Skin epidermis (tissue), 12 donors: ENCODE results near the gene SEC14L5.

ENCODE experiments used
- H3K27ac ChIP-seq, 21 experiments: fragments of 200-600 bp; sonication (generic) in 11 of 21; one replicate each; pipeline ENCODE4 v1.5.0; 2020; ENCODE audit warnings: mild to moderate bottlenecking in 3 of 21, inconsistent platforms in 2 of 21, moderate library complexity in 2 of 21
- H3K4me3 ChIP-seq, 7 experiments: fragments of 200-600 bp; sonication (generic) in 2 of 7; one replicate each; pipeline ENCODE4 v1.5.0; 2020; ENCODE audit warnings: inconsistent platforms in 2 of 7, mild to moderate bottlenecking in 2 of 7, moderate library complexity in 1 of 7

Gene SEC14L5

GRCh38 chr16:4957720-4958509 is at the start of gene SEC14L5:
Gene SEC14L5 (plus strand): TSS chr16:4958330. CDS start chr16:4959324, 994 bp downstream.
- H3K27ac ChIP-seq, result peak within 1 kb of the TSS in 2 of 21 experiments; percentile 1 to 29
- H3K4me3 ChIP-seq, result peak within 1 kb of the TSS; percentile 21 to 52 (median 30)

- H3K4me3 ChIP-seq, result no peak overlapping the region
- H3K27ac ChIP-seq, result no peak overlapping the region
These were observed 49.2 kb upstream of the SEC14L5 start for GRCh38 chr16:4908854-4909401.

GRCh38 chr16:4909825-4910224 is 48.3 kb upstream of the SEC14L5 start:
- Histone ChIP-seq H3K4me3 (no peak overlapping the region), H3K27ac (no peak overlapping the region)

DNA sequence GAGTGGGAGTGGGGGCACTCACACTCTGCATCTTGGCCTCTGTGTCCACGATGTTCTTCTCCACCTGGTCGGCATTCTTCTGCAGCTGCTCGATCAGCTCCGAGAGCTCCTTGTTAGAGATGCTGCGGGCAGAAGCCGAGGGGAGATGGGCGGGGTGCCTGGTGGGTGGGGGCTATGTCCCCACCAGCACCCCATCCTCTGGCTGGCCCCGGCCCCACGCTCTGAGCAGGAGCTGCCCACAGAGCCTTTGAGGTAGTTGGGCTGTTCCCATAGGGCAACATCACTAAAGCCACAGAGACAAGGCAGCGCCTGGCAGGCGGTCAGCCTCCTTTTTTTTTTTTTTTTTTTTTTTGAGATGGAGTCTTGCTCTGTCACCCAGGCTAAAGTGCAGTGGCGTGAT is 47.3 kb upstream of the SEC14L5 start:
- H3K4me3 ChIP-seq, result no peak overlapping the region
- no peak overlapping the region for H3K27ac ChIP-seq

DNA sequence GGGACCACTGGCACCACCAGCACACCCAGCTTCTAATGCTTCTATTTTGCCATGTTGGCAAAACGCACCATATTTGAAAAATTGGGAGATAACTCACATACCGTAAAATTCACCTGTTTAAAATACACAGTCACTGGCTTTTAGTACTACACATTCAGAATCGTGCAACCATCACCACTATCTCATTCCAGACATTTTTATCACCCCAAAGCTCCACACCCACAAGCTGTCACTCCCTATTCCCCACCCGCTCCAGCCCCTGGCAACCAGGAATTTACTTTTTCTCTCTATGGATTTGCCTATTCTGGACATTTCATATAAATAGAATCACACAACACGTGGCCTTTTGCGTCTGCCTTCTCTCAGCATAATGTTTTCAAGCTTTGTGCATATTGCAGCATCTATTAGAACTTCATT is 46.2 kb upstream of the SEC14L5 start:
- no peak overlapping the region for H3K4me3 ChIP-seq
- no peak overlapping the region for H3K27ac ChIP-seq

DNA sequence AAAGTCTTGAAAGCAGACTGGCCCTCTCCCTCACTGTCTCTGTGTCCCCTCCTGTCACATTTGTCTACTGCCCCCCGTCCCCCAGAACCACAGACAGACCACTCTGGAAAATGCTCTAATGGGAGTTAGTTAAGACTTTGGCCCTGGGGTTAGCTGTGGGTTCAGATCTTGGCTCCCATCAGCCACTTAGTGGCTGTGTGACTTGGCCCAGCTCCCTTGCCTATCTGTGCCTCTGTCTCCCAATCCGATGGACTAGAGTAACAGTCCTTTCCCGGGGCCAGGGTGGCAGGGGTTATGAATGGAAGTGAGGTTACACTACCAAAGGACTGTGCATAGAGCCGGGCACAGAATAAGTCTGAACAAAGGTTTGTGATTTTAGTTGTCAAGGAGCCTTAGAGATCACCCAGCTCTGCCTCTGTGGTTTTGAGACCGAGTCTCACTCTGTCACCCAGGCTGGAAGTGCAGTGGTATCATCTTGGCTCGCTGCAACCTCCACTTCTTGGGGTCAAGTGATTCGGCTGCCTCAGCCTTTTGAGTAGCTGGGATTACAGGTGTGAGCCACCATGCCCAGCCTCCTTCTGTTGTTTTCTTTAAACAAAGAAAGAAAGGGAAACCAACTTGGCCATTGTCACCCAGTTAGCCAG is 44.9 kb upstream of the SEC14L5 start:
- peak overlapping the region in 4 of 21 experiments; percentile 15 to 39 (median 28) for H3K27ac ChIP-seq
- no peak overlapping the region for H3K4me3 ChIP-seq

- Histone ChIP-seq H3K4me3 (no peak overlapping the region), H3K27ac (peak overlapping the region in 3 of 21 experiments; percentile 27 to 39 (median 28))
These were observed 44.2 kb upstream of the SEC14L5 start for GRCh38 chr16:4913774-4914525.

DNA sequence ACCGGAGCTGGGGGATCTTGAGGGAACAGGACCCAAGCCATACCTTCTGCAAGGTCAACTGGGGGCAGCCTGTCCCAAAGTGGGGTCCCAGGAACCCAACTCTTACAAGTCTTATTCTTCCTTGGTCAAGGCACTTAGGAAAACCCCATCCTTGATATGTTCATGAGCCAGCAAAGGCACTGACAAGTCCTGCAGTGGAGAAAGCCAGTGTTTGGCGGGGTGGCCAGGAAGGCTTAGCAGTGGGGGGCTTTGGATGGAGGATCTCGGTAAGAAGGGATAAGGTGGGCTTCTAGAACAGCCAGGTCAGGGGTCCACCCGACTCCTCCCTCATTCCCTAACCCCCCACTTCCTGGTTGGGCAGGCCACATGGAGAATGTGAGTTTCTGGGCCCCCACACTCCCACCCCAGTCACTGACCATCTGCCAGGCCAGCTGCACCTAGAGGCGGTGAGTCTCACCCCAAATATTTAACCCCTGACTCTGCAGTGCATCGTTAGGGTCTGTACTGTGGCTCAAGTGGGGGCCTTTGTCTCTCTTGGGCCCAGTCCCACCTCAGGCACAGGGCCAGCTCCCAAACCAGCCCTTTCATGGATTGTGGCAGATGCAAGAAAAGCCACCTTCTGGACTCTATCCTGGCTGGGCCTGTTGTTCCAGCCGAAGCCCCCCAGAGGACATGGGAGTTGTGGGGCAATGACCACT is 43.5 kb upstream of the SEC14L5 start:
- Histone ChIP-seq H3K27ac (peak overlapping the region in 8 of 21 experiments; percentile 2 to 63 (median 14)), H3K4me3 (no peak overlapping the region)

- H3K27ac ChIP-seq, result peak overlapping the region in 9 of 21 experiments; percentile 2 to 63 (median 15)
- no peak overlapping the region for H3K4me3 ChIP-seq
These were observed 42.8 kb upstream of the SEC14L5 start for GRCh38 chr16:4915226-4915761.

GRCh38 chr16:4917117-4917516 is 41.0 kb upstream of the SEC14L5 start:
- H3K4me3 ChIP-seq, result no peak overlapping the region
- H3K27ac ChIP-seq, result peak overlapping the region in 7 of 21 experiments; percentile 2 to 37 (median 23)

GRCh38 chr16:4918781-4919251 is 39.3 kb upstream of the SEC14L5 start:
- no peak overlapping the region for H3K4me3 ChIP-seq
- H3K27ac ChIP-seq, result peak overlapping the region in 13 of 21 experiments; percentile 18 to 63 (median 42)

- Histone ChIP-seq H3K4me3 (no peak overlapping the region), H3K27ac (peak overlapping the region in 6 of 21 experiments; percentile 6 to 54 (median 28))
These were observed 37.3 kb upstream of the SEC14L5 start for GRCh38 chr16:4920826-4921225.

DNA sequence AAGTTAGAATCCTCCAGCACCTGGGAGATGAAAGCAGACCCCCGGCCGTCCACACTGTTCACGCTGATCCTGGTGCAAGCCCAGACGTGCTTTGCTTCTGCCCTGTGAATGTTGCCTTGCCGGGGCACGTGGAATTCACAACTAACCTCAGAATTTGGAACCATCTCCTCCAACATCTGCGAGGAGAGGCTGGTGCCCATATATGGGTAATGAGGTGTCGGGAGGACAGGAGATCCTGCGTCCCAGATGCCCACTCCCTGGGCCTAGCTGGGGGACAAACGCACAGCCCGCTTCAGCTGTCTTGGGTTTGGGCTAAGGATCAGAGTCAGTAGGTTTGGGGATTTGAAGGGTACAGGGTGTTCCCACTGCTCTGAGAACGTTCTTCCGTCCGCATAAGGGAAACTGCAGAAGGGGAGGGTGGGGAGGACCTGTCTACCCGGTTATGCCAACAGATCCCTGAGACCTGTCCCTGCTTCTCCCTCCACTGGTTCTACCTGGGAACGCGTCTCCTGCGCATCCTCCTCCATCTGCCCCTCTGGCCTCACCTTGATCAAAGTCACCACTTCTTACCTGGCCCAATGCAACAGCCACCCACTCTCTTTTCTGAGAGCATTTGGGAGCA is 35.3 kb upstream of the SEC14L5 start:
- H3K27ac ChIP-seq, result peak overlapping the region in 17 of 21 experiments; percentile 5 to 80 (median 57)
- no peak overlapping the region for H3K4me3 ChIP-seq

DNA sequence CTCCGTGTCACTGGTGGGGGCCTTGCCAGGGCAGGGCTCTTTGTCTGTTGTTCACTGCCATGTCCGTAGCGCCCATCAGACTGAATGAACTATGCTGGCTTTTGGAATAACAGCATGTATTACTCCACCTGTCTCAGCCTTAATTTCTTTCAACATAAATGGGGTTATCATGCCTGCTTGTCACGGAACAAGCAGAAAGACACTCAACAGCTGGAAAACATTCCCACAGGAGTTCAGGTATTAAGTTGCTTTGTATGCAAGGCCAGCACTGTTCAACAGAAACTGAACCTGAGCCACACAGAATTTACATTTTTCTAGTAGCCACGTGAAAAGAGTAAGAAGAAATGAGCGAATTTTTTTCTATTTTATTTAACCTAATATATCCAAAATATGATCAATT is 34.3 kb upstream of the SEC14L5 start:
- Histone ChIP-seq H3K4me3 (no peak overlapping the region), H3K27ac (peak overlapping the region in 9 of 21 experiments; percentile 16 to 80 (median 58))

GRCh38 chr16:4924593-4925292 is 33.4 kb upstream of the SEC14L5 start:
- Histone ChIP-seq H3K4me3 (no peak overlapping the region), H3K27ac (peak overlapping the region in 13 of 21 experiments; percentile 6 to 81 (median 39))

DNA sequence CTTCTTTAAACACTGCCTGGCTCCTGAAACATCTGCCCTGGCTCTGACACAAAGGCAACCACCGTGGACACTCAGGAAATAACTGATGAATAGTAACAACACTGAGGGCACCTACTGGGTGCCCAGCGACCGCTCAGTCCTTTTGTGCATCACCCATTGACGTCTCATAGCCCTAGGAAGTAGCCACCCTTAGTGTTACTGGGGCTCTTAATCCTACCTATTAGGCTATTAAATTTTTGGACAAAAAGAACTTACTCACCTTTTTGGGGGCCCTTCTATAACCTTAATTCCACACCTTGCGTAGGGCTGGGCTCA is 32.9 kb upstream of the SEC14L5 start:
- H3K27ac ChIP-seq, result peak overlapping the region in 8 of 21 experiments; percentile 2 to 81 (median 28)

GRCh38 chr16:4925791-4926190 is 32.3 kb upstream of the SEC14L5 start:
- peak overlapping the region in 6 of 21 experiments; percentile 2 to 81 (median 22) for H3K27ac ChIP-seq
- H3K4me3 ChIP-seq, result no peak overlapping the region

More for the DNA sequence above, 32.9 kb upstream of the SEC14L5 start:
- no peak overlapping the region for H3K4me3 ChIP-seq

- H3K4me3 ChIP-seq, result no peak overlapping the region
- H3K27ac ChIP-seq, result no peak overlapping the region
These were observed 31.2 kb upstream of the SEC14L5 start for GRCh38 chr16:4926928-4927327.
